ENCODE data around the gene HDAC2. TPM values are rescaled to one million over a fixed set of nuclear protein-coding genes. Genes with fewer than 3 reads are reported as not detected.

Gene HDAC2
- total and polyA plus RNA-seq, 12 donors, result 35.5 to 125 (median 54.3) TPM

DNA sequence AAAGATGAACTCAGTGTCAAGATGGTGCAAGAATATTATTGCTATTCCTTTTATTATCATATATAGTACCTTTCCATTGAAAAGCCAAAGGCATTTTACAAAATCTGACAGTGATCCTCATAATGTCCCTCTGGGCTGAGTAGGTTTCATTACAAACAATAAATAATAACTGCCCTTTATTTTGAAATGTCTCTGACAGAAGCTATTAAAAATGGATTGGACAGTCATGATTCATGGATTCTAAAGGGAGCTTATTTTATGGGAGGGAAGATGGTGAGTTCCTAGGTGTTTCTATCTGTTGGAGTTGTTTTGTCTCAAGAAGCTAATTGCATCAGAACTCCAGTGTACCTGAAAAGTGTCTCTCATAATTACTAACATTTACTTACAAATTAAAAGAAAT lies 30.4 kb upstream of the HDAC2 start:
- no peak for TF ChIP-seq POLR2A (IDR thresholded peaks at IDR 0.05)
- TF ChIP-seq, protein P1, sequence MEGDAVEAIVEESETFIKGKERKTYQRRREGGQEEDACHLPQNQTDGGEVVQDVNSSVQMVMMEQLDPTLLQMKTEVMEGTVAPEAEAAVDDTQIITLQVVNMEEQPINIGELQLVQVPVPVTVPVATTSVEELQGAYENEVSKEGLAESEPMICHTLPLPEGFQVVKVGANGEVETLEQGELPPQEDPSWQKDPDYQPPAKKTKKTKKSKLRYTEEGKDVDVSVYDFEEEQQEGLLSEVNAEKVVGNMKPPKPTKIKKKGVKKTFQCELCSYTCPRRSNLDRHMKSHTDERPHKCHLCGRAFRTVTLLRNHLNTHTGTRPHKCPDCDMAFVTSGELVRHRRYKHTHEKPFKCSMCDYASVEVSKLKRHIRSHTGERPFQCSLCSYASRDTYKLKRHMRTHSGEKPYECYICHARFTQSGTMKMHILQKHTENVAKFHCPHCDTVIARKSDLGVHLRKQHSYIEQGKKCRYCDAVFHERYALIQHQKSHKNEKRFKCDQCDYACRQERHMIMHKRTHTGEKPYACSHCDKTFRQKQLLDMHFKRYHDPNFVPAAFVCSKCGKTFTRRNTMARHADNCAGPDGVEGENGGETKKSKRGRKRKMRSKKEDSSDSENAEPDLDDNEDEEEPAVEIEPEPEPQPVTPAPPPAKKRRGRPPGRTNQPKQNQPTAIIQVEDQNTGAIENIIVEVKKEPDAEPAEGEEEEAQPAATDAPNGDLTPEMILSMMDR (IDR thresholded peaks at IDR 0.05), result no peak

DNA sequence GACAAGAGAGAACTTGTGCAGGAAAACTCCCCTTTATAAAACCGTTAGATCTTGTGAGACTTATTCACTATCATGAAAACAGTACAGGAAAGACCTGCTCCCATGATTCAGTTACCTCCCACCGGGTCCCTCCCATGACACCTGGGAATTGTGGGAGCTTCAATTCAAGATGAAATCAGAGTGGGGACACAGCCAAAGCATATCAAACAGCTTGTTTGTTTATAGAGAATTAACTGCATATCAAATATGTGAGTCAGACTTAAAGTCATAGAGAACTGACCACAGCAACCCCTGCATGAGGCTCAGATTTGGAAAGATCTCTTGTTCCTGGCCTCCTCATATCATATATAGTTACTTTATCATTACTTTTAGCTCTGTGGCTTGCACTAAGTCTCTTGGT lies 29.1 kb upstream of the HDAC2 start:
- Histone ChIP-seq H3K4me1 (replicated peaks in 1 of 2) (peaks cover 7 to 12% of the 10 kb centered on the region in 2 donors), H3K4me3 (no peak overlapping the region), H3K9me3 (replicated peaks in 1 of 3) (no peaks in the 10 kb centered on the region), H3K27ac (no peak overlapping the region), H3K36me3 (replicated peaks in 1 of 2) (no peaks in the 10 kb centered on the region), H3K27me3 (no peaks in the 10 kb centered on the region)
- TF ChIP-seq, protein P1 (IDR thresholded peaks at IDR 0.05), result no peak
- no peak for TF ChIP-seq POLR2A (IDR thresholded peaks at IDR 0.05)
- intact Hi-C loops (cut with DNase I), result no loop called here
- 75 to 88% (median 85%) methylated on average over 2 of the region's 2 CpGs for WGBS, 4 donors
- no peak for DNase-seq

More for the DNA sequence above, 30.4 kb upstream of the HDAC2 start:
- H3K27me3 ChIP-seq, result no peaks in the 10 kb centered on the region
- intact Hi-C loops (cut with DNase I), result no loop called here
- no peaks in the 10 kb centered on the region for H3K9me3 ChIP-seq (replicated peaks in 1 of 3)
- no peak overlapping the region for H3K4me3 ChIP-seq
- H3K27ac ChIP-seq, result no peak overlapping the region
- peaks cover 4 to 7% of the 10 kb centered on the region in 2 donors for H3K4me1 ChIP-seq (replicated peaks in 1 of 2)
- H3K36me3 ChIP-seq (replicated peaks in 1 of 2), result no peaks in the 10 kb centered on the region
- no peak for DNase-seq

DNA sequence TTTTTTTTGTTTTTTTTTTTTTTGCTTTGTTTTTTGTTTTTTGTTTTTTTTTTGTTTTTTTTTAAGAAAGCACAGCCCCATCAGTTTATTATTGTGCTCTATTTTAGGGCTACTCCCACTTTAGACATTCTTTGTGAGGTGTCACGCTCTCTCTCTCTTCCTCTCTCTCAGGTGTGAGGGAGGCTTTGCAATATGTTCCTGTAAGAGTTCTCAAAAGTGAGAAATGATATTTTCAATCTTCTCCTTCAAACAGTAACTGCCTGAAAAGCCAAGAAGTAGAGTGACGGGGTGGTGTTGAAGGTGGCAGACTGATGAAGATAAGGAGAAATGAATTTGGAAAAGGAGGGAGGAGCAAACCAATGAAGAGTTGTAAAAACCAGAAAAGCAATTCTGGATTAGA lies 28.3 kb upstream of the HDAC2 start:
- Histone ChIP-seq H3K36me3 (replicated peaks in 1 of 2) (no peaks in the 10 kb centered on the region), H3K4me1 (replicated peaks in 1 of 2) (peaks cover 7 to 14% of the 10 kb centered on the region in 2 donors), H3K27me3 (no peaks in the 10 kb centered on the region), H3K9me3 (replicated peaks in 1 of 3) (no peaks in the 10 kb centered on the region), H3K4me3 (no peak overlapping the region), H3K27ac (no peak overlapping the region)
- WGBS, 4 donors, result 87 to 97% (median 93%) methylated on average over 2 of the region's 2 CpGs
- no peak for DNase-seq
- intact Hi-C loops (cut with DNase I), result no loop called here
- no peak for TF ChIP-seq POLR2A (IDR thresholded peaks at IDR 0.05)
- TF ChIP-seq, protein P1 (IDR thresholded peaks at IDR 0.05), result no peak

DNA sequence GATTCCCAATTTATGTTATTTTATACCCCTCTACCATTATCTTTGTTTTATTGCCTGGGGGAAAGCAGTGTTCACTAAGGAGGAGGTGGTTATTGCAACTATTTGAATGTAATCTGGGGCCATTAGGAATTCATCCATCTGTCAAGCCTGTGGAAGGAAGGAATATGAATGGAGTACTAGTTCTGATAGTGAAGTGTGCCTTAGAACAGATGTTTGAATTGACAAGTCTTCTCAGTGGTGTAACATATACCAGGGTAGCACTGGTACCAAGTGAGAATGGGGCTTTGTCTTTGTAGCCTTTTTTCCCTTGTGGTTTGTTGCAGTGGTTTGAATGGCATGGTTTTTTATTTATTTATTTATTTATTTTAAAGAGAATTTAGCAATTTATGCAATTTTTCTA lies 27.9 kb upstream of the HDAC2 start:
- intact Hi-C loops (cut with DNase I), result no loop called here
- no peak for DNase-seq

More for the DNA sequence above, 27.9 kb upstream of the HDAC2 start:
- peaks cover 7 to 14% of the 10 kb centered on the region in 2 donors for H3K4me1 ChIP-seq (replicated peaks in 1 of 2)
- H3K27me3 ChIP-seq, result no peaks in the 10 kb centered on the region
- H3K4me3 ChIP-seq, result no peak overlapping the region
- H3K27ac ChIP-seq, result no peak overlapping the region
- H3K36me3 ChIP-seq (replicated peaks in 1 of 2), result no peaks in the 10 kb centered on the region
- TF ChIP-seq, protein P1 (IDR thresholded peaks at IDR 0.05), result no peak
- TF ChIP-seq POLR2A (IDR thresholded peaks at IDR 0.05), result no peak
- H3K9me3 ChIP-seq (replicated peaks in 1 of 3), result no peaks in the 10 kb centered on the region

All from adrenal gland (tissue), 12 donors.